ENCODE measurements around the gene FLT4. TPM values are rescaled to one million over a fixed set of nuclear protein-coding genes. Genes with fewer than 3 reads are reported as not detected.

Gene FLT4
- total RNA-seq, 2 donors from 2014 or later: 6.3 to 7.5 TPM

DNA sequence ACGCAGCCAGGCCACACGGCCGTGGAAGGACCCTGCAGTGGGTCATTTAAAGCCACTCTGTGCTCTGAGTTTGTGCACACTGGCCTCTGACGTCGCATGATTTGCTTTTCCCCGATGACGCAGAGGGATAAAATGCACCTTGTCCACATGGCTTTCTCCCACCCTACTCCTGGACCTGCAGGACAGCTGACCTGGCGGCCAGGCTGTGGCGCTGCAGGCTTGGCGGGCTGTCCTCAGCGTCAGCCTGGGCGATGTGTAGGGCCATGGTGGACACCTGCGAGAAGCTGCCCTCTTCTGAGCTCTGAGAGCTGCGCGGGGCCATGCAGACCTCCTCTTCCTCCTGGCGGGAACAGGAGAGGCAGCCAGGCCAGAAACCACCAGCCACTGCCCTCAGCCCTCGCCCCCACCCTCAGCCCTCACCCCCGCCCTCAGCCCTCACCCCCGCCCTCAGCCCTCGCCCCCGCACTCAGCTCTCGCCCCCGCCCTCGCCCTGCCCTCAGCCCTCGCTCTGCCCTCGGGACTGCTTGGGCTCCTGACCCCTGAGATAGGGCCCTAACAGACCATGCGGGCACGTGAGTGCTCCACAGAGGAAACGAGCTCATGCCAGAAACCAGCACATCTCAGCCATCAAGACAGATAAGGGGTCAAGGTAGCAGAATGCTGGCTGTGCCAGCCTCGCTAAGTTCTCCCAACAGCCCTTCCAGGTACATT lies 38.1 kb downstream of the FLT4 start:
- DNase-seq: no peak
- 55 to 76% methylated on average over 17 to 22 of the region's 30 CpGs for WGBS, 2 donors
- TF ChIP-seq, protein P1, sequence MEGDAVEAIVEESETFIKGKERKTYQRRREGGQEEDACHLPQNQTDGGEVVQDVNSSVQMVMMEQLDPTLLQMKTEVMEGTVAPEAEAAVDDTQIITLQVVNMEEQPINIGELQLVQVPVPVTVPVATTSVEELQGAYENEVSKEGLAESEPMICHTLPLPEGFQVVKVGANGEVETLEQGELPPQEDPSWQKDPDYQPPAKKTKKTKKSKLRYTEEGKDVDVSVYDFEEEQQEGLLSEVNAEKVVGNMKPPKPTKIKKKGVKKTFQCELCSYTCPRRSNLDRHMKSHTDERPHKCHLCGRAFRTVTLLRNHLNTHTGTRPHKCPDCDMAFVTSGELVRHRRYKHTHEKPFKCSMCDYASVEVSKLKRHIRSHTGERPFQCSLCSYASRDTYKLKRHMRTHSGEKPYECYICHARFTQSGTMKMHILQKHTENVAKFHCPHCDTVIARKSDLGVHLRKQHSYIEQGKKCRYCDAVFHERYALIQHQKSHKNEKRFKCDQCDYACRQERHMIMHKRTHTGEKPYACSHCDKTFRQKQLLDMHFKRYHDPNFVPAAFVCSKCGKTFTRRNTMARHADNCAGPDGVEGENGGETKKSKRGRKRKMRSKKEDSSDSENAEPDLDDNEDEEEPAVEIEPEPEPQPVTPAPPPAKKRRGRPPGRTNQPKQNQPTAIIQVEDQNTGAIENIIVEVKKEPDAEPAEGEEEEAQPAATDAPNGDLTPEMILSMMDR (IDR thresholded peaks at IDR 0.05): no peak
- TF ChIP-seq POLR2A (IDR thresholded peaks at IDR 0.05): no peak
- H3K4me1 ChIP-seq: no peaks in the 10 kb centered on the region
- no peak overlapping the region for H3K27ac ChIP-seq
- H3K36me3 ChIP-seq (replicated peaks in 1 of 2; ENCODE audit: insufficient read depth in 1 of 2, low read depth in 2 of 2): no peaks in the 10 kb centered on the region
- H3K4me3 ChIP-seq: no peak overlapping the region
- H3K27me3 ChIP-seq: no peaks in the 10 kb centered on the region
- intact Hi-C loops (cut with DNase I): no loop called here
- ATAC-seq: peak; percentile 30
- H3K9me3 ChIP-seq: no peaks in the 10 kb centered on the region

DNA sequence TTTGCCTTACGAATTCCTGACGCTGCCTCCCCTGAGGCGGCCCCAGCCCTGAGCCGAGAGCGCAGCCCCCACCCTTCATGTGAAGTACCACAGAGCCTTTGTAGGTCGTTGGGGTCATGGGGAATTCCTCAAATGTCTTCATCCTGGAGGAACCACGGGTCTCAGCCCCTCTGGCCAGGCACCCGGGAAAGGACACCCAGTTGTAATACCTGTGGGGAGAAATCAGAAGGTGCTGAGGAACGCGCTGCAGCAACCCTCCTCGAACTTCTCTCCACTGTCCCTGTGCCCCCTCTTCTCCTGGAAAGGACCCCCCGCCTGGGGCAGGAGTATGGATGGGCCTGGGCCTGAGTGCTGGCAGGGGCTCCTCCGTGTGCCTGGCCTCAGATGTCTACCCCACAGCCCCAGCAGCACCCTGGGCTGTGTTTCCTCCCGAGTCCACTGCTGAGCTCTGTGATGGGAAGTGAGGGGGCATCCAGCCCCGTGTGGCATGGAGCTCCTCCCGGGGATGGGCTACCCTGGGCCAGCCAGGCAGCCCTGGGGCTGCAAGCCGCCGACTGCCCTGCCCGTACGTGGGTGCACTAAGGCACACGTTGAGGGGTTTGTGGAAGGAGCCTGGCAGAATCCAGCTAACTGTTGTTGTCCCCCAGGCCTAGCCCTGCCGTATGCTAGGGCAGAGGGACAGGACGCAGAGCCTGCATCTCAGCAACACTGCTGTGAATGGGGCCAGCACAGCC lies 39.4 kb downstream of the FLT4 start:
- intact Hi-C loops (cut with DNase I): loop anchor here (10.0 kb wide), 1 partner anchor 65 kb away; no protein-coding TSS in a partner anchor
- Histone ChIP-seq H3K36me3 (replicated peaks in 1 of 2; ENCODE audit: insufficient read depth in 1 of 2, low read depth in 2 of 2) (no peaks in the 10 kb centered on the region), H3K27ac (no peak overlapping the region), H3K9me3 (no peaks in the 10 kb centered on the region), H3K4me3 (no peak overlapping the region), H3K27me3 (no peaks in the 10 kb centered on the region), H3K4me1 (no peaks in the 10 kb centered on the region)
- ATAC-seq: no peak
- 61 to 73% methylated on average over 15 to 23 of the region's 23 CpGs for WGBS, 2 donors
- TF ChIP-seq, protein P1 (IDR thresholded peaks at IDR 0.05): no peak
- no peak for TF ChIP-seq POLR2A (IDR thresholded peaks at IDR 0.05)
- DNase-seq: no peak

DNA sequence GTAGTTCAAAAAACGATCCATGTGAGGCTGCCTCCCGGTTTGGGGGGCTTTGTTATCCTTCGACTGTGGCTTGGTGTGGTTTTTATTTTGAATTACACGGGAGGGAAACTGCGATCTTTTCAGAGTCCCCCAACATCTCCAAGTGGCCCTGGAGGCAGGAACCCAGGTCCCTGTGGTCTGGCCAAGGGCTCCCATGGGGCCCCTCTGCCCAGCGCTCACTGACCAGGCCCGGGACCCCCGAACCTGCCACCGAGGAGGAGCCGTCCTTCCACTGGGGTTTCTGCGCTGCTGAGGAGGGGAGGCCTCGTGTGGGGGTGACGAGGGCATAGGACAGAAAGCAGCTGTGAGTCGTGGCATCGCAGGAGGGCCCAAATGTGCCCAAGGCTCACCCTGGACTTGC lies 40.0 kb downstream of the FLT4 start:
- Histone ChIP-seq H3K4me3 (no peak overlapping the region), H3K27ac (no peak overlapping the region), H3K4me1 (no peaks in the 10 kb centered on the region), H3K9me3 (no peaks in the 10 kb centered on the region), H3K27me3 (no peaks in the 10 kb centered on the region), H3K36me3 (replicated peaks in 1 of 2; ENCODE audit: insufficient read depth in 1 of 2, low read depth in 2 of 2) (no peaks in the 10 kb centered on the region)
- intact Hi-C loops (cut with DNase I): loop anchor here (10.0 kb wide), 1 partner anchor 65 kb away; no protein-coding TSS in a partner anchor
- DNase-seq (no peak), ATAC-seq (no peak)
- 64 to 70% methylated on average over 11 to 15 of the region's 15 CpGs for WGBS, 2 donors
- TF ChIP-seq POLR2A (IDR thresholded peaks at IDR 0.05): no peak
- TF ChIP-seq, protein P1 (IDR thresholded peaks at IDR 0.05): no peak

DNA sequence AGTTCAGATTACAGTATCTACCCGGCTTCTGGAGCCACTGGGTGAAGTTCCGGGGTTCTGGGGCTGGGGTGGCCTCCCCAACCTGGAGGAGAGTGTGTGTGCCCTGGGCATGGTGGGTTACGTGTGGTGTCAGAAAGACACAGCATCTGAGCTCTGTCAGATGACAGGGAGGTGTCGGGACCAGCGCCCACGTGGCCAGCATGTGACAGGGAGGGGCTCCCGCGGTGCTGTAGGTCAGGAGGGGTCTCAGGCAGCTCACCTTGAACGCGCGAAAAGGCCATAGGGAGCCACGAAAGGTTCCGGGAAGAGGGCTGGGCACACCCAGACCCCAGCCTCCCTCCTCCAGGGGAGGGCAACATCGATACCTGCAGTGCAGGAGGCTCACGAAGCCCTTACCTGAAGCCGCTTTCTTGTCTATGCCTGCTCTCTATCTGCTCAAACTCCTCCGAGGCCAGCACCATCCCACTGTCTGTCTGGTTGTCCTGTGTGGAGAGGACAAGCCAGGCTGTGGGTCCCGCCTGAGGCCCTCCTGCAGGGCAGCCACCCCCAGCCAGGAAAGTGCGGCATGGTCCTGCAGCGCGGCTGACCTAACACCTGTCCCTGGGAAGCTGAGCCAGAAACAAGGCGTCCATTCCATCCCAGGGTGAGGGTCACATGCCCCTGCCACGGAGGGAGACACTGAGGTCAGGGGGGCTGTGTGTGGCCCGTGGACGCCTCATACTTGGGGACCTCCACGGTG lies 40.7 kb downstream of the FLT4 start:
- H3K4me3 ChIP-seq: no peak overlapping the region
- ATAC-seq: no peak
- H3K9me3 ChIP-seq: no peaks in the 10 kb centered on the region
- no peak overlapping the region for H3K27ac ChIP-seq
- H3K27me3 ChIP-seq: no peaks in the 10 kb centered on the region
- intact Hi-C loops (cut with DNase I): loop anchor here (10.0 kb wide), 1 partner anchor 64 kb away; no protein-coding TSS in a partner anchor
- TF ChIP-seq, protein P1 (IDR thresholded peaks at IDR 0.05): no peak
- no peak for TF ChIP-seq POLR2A (IDR thresholded peaks at IDR 0.05)
- no peaks in the 10 kb centered on the region for H3K4me1 ChIP-seq
- DNase-seq: no peak
- WGBS, 2 donors: 72 to 85% methylated on average over 12 to 26 of the region's 26 CpGs
- no peaks in the 10 kb centered on the region for H3K36me3 ChIP-seq (replicated peaks in 1 of 2; ENCODE audit: insufficient read depth in 1 of 2, low read depth in 2 of 2)

Data from body of pancreas (tissue), 4 donors.